Stimulated activated CD4-positive, alpha-beta T cell treated with anti-CD3 and anti-CD28 coated beads, Interleukin-4, amount 100 ng/mL, for 24 hours (primary cell): ENCODE results near the gene SCRN2.

Experiments used
- DNase-seq: peaks from one replicate; pipeline ENCODE4 v3.0.0-alpha.2; 2020

The SCRN2 gene

DNA sequence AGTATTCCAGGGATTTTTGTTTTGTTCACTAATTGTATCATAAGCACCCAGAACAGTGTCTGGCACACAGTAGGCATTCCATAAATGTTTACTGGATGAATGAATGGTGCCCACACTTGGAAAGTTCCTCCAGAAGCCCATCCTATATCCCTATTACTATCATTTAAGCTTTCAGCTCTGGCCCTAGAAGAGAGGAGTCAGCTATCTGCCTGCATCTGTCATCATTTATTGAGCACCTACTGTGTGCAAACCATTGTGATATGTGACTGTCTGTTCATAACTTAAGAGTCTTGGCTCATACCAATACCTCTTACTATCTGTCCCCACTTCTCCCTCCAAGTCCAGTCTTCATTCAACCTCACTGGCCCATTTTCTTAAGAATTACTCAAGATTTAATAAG is 30.0 kb upstream of the SCRN2 start:
- DNase-seq: no peak

DNA sequence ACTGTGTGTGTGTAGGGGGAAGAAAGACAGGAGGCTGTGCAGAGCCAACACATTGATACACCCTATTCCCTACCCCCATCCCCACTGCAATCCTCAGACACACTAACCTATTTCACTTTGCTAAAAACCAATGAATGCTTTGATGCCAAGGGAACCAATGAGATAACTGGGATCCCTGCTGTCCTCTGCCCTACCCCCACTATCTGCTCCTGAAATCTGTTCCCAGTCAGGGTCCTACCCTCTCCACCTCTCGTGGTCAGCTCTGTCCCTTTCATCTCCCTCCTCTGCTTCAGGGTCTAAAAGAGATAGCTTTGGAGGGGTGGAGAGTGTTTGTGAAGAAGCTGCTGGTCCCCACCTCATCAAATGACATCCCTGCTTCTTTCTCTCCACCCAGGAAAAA is 29.0 kb upstream of the SCRN2 start:
- no peak for DNase-seq

DNA sequence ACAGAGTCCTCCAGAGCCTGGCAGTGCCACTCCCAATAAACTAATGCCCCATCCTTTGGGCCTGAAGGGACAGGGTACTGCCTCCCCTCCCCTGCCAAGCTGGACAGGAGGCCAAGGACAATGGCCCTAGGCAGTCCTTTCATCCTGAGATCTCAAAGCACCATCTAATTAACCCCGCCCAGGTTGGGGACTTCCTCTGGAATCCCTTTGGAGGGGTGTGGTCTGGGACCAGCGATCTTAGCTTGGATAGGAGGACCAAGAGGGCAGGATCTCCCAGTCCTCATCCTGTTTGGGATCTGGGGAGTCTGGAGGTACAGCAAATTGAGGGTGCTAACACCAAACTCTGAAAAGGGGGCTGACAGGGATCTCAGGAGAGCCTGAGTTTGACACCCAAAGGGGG is 28.0 kb upstream of the SCRN2 start:
- DNase-seq: no peak

DNA sequence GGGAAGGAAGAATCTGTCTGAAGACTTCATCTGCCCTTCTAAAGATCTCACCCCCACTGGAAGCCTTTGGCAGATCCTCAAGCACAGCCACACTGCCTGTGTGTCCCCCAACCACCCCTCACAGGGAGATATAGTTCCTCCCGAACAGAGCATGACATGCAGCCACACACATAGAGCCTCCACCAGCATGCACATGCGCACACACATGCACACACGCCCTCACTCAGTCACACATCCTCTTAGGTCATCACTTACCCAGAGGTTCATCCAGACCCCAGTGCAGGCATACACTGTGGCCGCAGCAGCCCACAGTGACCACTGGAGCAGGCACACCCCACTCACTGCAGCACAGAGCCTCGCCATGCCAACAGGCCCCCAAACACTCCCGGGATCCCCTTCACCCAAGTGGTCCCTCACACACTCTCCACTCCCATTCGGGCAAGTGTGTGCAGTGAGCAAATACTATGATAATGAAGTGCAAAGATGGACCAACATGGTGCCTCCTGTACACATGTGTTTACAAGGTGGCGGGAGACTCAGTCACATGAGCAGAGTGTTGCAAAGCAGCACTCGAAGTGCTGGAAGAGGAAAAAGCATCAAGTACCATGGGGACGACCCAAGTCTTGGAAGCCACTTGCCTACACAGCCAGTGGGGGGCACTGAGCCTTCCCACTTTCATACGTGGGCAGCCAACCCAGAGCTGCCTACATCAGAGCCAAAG is 26.9 kb upstream of the SCRN2 start:
- no peak for DNase-seq

DNA sequence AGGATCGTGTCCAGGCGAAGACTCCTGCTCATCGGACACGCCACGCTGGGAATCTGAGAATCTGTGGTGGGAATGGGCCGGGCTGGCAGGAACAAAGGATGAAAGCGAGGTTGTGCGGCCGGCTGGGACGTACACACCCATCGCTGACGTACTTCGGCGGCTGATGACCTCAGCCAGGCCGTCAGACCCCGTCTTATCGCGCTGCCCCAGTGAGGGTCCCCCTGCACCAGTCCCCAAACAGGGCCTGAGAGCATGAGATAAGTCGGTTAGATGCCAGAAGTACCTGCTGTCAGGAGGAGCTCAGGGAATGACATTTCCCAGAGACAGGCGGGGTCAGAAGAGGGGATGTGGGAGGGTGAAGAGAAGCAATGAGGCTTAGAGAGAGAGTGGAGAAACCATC is 25.9 kb upstream of the SCRN2 start:
- no peak for DNase-seq

DNA sequence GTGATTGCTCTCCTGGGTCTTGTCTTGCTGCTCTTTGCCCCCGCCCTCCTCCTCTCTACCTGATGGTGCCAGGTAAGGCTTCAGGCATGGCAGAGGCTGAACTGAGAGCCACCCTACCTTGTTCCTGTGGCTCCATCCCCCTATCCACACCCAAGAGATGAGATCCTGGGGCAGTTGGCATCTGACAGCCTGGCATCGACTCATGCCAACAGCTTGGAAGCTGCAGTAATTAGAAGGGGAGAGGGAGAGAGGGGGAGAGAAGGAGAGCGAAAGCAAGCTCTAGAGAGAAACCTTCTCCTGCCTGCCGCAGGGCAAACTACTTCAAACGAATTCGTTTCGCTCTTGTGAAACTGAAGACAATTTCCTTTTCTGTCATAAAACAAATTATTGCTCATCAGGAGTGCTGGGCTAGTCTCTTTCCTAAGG is 23.7 kb upstream of the SCRN2 start:
- DNase-seq: peak; percentile 17

DNA sequence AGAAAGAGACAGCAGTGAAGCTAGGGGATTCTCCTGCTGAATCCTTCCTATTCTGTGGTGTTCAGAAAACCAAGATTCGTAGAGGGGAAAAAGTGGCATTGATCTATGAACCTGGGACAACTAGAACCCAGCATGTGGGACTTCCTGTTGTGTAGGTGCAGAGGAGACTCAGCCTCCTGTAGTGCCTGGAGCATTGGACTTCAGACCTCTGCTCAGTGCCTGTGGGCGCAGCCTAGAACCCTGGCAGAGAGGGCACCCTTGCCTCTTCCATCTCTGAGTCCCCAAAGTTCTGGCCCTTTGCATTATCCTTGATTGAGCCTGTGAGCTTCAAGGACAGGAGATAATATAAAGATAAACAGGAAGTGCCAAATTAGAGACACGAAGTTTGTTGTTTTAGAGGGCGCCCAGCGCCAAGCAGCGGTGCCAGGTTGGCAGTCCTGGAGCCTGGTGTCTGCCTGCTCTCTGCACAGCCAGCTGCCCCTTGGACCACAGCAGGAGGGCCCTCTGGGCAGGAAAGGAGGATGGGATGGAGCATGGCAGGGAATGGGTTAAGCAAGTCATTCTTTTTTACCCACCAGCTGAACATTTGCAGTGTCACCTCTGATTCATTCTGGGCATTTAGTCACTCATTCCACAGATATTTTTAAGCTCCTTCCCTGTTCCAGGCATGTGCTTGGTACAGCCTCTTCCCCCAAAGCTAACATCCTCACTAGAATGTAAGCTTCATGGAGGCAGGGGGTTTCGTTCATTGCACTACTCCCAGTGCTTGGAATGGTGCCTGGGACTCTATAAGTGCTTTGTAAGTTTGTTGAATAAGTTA is 21.8 kb upstream of the SCRN2 start:
- DNase-seq: no peak

DNA sequence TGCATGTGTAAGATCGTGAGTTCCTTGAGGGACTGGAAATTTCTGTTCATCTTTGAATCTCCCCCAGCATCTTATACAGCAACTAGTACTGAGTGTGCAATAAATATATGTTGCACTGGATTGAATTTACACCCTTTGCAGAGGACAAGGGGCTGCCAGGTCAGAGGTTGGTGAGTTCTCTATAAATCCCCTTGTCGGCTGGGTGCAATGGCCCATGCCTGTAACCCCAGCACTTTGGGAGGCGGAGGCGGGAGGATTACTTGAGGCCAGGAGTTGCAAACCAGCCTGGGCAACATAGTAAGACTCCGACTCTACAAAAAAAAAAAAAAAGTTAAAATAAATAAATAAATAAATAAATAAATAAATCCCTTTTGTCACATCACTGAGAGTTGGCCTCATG is 19.3 kb upstream of the SCRN2 start:
- no peak for DNase-seq

DNA sequence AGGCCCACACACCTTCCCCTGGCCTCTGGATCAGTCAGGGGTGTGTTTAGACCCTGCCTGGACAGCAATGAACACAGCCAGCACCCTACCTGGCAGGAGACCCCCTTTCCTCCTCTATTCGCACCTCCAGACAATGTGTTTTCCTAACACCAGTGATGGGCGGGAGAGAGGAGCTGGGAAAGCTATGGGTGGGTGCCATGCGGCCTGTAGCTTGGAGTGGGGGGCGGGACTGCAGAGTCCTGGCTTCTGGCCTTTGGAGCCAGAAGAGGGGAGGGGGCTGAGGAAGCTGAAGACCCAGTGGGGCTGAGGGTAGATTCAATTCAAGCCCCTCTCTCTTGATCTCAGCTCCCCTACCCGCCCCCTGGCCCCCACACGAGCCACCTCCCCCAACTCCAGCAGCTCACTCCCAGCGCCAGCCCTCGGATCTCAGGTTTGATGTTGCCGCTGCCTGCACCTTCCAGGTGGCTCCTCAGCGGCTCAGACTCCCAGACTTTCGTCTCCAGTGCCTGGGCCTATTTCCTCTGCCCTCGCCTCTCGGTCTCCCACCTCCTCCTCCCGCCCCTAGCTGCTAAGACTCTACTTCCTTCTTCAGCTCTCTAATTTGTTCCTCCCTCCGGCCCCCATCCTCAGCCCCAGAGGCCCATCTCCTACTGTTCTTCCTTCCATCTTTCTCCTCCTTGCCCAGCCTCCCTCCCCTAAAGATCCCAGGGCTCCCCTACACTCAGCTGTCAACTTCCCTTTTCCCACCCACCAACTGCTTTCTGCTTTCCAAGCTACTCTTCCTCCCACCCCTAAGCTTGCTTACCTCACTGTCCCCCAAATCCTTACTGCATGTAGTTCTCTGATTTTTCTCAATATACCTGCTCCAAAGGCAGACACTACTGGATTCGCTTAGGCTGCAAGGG is 16.7 kb upstream of the SCRN2 start:
- no peak for DNase-seq

DNA sequence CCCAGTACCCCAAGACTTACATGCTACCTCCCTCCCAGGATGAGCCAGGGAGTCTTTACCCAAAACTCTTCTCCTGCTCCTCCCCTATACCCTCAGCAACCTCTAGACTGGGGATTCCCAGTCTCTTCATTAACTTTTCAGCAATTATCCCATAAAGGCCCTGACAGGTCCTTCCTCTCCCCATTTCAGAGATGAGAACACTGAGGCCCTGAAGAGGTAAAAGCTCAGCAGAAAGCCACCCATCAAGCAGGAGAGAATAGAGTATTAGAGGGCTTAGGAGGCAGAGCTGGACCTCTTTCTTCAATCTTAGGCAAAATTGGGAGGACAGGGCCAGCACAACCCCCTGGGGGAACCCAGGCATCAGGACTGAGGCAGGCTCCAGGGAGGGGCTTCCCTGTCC is 15.8 kb upstream of the SCRN2 start:
- DNase-seq: no peak

DNA sequence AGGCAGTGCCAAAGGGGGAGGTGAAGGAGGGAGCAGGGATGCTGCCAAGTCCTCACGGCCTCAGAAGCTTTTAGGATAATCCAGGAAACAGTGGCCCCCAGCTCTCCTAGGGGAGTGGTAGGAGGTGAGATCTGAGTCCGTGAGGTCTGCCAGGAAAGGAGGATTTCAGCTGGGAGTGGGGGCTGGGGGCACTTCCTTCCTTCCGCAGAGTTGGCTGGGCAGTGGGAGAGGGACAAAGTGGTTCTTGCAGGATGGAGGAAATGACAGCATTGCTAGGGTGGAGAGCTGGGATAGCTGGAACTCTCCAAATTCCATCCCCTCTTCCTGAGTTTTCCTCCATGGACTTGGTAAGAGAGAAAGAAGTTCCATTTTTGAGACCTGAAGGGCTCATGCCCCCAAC is 14.7 kb upstream of the SCRN2 start:
- DNase-seq: no peak

DNA sequence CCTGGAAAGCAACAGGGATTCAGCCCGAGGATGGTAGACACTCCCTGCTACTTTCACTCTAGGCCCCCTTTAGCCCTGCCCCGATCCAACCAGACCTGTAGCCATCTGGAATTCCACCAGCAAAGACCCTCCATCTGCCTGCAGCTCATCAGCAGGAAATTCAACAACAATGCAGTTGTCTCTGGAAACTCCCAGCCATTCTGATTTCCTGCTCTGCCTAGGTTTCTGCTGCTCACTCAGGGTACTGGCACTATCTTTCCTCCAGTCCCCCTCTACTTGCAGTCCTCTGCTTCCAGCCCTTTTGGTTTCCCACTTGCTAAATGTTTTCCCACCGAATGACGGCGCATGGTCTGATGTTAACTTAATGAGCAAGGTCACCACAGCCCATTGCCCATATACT is 12.5 kb upstream of the SCRN2 start:
- no peak for DNase-seq

DNA sequence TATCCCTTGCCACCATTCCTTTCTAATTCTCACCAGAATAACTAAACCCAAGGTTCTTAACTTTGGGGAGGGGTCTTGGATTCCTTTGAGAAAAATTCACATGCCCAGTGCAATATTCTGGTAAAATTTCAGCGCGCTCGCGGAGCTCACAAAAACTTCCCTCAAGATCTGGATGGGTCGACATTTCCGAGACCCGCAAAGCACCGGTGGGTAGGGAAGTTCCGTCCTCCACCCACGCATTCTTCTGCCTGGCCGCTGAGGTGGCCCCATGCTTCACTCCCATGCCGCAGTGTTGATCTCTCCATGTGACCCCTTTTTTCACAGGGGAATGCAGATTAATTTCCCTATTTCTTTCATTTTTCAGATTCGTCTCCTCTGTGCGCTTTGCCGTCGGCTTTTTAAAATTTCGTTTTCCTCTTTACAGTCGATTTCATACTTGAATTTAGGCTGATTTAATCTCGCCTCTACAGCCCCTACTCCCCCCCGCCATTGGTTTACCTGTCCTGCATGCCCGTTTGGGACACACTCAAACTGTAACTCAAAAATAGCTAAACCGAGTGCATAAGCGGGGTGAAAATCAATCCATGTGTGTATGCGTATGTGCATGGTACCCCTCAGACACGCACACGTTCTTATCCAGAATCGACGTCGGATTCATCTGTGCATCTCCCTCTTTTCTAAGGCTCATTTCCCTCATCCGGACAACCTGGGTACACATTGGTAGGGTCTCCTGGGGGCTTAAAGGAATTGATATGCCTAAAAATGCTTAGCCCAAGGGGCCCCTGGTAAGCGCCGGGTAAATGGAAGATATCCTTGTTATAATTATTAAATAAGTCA is 11.3 kb upstream of the SCRN2 start:
- DNase-seq: no peak

DNA sequence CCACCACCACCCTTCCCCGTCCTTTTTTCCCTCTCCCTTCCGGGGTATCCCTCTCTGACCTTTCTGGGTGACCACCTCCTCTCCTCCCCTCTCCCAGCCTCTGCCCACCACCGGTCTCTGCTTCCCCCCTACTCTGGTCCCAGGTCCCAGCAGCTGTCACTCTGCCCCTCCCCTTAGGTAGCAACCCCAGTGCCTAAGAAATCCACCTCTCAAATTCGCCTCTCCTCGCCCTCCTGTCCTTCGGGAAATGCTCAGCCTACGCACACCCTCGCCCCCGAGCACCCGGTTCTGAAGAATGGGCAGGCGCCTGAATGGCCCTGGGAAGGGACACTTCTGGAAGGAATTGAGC is 10.7 kb upstream of the SCRN2 start:
- DNase-seq: no peak

DNA sequence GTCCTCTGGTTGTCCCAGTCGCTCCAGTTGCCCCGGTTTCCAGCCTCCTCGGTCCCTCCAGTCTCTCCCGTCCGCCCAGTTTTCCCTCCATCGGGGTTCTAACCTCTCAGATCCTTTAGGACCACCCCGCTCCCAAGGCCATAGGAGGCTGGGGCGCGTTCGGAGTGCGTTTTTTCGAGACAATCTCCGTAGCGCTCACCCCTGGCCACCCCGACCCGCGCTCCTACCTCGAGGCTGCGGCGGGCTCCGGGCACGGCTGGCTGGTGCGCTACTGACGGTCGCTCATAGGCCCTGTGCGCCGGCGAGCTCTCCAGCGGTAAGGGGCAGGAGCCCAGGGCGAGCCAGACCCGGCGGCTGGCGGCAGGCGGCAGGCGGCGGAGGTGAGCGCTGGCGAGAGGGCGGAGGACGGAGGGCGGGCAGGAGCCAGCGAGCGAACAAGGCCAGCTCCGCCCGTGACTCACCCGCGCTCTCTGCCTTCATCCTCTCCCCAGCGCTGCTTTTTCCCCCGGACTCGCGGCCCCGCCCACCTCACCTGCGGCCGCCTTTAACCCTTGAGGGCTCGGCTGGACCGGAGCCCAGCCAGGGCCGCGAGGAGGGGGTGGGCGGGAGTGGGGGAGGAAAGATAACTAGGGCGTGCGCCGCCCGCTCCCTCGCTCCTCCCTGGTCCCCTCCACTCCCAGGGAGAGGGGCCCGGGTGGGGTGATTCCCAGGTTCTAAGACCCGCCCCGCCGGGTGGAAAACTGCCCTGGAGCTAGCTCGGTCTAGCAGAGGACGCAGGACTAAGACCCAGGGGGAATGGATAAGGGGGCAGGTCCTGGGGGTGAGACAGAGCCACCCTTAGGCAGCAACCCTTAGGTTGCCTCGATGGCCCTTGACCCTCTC is 9.9 kb upstream of the SCRN2 start, which contains the start of gene SP6:
Gene SP6, minus strand, starts transcription at position 472 of the 882 bp plus-strand sequence. CDS start 2,734 bp downstream, outside the sequence.
- peak; percentile 70 for DNase-seq

DNA sequence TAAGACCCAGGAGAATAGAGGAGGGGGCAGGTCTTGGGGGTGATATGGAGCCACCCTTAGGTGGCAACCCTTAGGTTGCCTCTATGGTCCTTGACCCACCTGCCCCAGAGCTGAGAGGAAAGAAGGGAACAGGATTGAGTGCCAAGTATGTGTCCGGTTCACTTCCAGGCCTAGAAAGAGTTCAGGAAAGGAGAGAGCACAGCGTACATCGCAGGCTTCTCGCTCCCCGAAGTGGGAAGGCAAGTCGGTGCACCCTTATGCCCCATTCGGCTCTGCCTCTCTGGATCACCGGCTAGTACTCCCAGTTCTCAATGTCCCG is 9.3 kb upstream of the SCRN2 start:
- no peak for DNase-seq

DNA sequence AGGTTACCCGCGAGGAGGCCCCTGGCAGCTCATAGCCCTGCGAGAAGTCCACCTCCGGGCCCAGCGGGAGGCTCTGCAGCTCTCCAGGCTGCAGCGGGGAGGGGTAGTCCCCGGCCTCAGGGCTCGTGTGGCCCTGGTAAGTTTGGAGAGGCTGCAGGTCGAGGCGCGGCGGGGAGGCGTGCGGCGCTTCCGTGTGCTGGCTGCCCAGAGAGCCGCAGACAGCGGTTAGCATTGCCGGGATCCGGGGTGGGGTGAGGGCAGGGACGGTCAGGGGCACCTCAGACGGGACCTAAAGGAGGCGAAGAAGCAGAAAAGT is 7.1 kb upstream of the SCRN2 start:
- no peak for DNase-seq

DNA sequence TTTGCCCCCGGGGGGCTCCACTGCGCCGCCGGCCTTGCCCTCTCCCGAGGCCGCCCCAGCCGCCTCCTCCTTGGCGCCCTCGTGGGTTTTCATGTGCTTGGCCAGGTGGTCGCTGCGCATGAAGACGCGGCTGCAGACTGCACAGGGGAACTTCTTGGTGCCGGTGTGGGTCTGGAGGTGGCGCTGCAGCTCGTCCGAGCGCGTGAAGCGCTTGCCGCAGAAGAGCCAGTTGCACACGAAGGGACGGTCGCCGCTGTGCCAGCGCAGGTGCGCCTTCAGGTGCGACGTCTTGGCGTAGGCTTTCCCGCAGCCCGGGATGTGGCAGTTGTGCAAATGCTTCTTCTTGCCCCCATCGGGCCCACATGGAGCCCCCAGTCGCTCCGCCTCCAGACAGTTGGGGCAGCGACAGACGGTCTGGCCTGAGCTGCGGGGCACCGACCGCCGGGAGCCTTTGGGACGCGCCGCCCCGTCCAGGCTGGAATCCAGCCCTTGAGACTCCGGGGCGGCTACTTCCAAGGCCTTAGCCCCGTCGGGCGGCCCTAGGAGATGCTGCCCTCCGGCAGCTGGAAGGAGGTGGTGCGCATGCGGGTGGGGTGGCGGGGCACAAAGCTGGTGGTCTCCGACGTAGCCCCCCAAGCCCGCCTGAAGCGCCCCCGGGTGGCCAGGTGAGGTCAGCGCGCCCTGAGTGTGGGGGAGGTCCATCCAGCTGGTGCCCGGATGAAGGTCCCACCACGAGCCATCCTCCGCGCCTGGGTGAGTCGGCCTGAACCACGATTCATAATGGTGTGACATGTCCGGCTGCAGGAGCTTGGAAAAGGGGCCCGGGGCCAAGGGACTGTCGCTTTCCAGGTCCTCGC is 6.5 kb upstream of the SCRN2 start:
- peak; percentile 15 for DNase-seq

DNA sequence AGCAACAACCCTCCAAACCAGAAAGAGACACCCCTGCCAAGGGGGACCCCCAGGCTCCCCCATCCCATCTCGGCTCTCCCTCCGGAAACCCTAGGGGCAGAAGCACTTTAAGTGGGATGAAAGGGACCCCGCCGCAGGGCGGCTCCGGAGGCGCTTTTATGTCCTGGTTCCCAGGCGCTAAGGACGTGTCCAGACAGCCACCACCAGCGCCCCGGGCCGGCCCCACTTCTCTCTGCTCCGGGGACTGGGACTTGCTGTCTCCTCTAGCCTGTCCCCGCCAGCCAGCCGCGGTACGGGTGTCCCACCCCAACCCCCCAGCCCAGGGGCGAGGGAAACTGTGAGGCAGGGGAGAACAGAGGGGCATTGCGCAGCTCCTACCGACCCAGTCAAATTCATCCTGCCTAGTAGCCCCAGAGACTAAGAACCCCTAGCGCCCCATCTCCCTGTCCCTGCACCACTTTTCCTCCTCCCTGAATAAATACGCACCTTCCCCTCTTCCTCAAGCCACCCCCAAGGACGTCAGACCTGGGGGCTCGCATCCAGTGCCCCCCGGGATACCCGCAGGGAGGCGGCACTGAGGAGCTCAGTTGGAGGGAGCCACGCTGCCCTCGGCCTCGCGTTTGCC is 5.8 kb upstream of the SCRN2 start:
- no peak for DNase-seq

DNA sequence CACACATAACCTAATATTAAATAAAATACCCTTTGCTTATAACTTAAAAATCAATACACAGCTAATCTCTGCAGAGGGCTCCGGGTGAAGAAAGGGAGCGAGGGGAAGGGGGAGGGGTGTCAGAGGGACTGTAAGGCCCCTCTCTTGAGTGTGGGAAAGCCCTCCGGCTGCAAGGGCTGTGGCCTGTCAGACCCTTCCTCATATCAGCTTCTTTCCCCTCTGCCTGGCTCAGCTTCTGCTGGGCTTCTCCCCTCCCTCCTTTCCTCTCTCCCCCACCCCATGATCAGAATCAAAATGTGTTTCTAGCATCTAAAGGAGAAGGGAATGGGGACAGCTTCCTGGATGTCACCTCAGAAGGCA is 4.6 kb upstream of the SCRN2 start:
- no peak for DNase-seq
